Activated CD8-positive, alpha-beta memory T cell treated with anti-CD3 and anti-CD28 coated beads for 48 hours (primary cell): ENCODE results near the gene FOXL1.

ENCODE experiments used
- DNase-seq, 3 experiments: peaks; one replicate each; pipeline ENCODE4 v3.0.0-alpha.2; 2020; ENCODE audit warnings: low read depth in 2 of 3, low spot score in 2 of 3

FOXL1 gene

DNA sequence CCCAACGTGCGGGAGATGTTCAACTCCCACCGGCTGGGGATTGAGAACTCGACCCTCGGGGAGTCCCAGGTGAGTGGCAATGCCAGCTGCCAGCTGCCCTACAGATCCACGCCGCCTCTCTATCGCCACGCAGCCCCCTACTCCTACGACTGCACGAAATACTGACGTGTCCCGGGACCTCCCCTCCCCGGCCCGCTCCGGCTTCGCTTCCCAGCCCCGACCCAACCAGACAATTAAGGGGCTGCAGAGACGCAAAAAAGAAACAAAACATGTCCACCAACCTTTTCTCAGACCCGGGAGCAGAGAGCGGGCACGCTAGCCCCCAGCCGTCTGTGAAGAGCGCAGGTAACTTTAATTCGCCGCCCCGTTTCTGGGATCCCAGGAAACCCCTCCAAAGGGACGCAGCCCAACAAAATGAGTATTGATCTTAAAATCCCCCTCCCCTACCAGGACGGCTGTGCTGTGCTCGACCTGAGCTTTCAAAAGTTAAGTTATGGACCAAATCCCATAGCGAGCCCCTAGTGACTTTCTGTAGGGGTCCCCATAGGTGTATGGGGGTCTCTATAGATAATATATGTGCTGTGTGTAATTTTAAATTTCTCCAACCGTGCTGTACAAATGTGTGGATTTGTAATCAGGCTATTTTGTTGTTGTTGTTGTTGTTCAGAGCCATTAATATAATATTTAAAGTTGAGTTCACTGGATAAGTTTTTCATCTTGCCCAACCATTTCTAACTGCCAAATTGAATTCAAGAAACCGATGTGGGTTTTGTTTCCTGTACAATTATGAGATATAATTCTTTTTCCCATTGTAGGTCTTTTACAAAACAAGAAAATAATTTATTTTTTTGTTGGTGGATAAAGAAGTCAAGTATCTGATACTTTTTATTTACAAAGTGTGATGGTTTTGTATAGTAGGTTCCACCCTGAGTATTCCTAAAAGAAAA, 9.4 kb upstream of the FOXL1 start:
- DNase-seq: no peak

- no peak for DNase-seq
Measured at GRCh38 chr16:86569701-86570447, 8.5 kb upstream of the FOXL1 start.

- DNase-seq: no peak
Measured at GRCh38 chr16:86570558-86571529, 7.5 kb upstream of the FOXL1 start.

- no peak for DNase-seq
Measured at GRCh38 chr16:86571530-86571915, 6.8 kb upstream of the FOXL1 start.

DNA sequence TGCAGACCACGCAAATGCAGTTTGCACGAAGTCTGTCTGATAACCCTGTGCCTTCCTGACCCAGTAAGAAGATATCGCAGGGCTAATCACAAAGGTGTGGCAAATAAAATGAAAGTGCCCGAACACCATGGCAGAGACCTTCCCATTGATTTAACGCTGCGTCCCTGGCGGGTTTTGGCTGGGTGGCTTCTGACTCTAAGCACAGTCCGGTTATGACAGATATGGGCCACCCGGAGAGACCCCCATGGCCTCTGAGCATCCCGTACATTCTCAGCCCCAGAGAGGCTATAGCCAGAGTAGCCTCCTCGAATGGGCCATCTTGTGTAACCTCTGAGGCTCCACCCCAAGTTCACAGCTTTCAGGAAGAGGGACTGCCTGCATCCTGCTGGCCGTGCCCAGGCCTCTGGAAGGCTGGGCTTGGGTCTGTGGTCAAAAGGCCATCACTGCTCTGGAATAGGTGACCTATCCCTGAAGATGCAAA, 6.3 kb upstream of the FOXL1 start:
- DNase-seq: no peak

DNA sequence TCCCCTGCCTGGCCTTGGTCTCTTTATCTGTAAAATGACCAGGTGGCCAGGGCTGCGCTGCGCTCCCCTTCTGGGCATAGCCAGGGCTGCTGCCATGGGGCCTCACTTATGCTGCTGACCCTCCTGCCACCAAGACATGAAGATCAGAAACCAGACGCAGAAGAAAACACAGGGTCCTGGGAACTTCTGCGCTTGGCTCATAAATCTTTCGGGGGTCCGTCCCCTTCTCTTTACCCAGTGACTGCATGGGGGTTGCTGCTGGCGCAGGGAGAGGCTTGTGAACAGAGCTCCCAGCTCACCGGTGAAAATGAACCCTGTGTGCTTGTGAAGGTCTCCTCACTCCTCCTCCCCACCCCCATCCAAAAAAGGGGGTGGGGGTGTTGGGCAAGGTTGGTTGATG, 5.7 kb upstream of the FOXL1 start:
- DNase-seq: no peak

DNA sequence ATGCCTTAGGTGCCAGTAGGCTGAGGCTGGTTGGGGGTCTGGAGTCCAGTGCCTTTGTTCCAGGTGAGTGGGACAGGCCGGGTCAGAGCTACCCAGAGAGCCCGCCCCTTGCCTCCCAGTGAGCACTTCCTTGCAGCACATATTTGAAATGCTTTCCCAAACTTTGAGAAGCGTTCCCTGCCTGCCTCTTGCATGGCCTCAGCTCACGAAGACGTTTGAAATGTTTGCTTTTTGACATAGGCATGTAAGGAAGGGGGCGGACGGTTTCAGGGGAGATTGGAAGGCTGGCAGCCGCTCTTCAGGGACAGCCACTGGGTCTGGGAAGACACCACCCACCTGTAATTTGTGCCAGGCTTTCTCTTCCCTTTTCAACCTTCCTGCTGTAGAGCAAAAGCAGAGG, 5.1 kb upstream of the FOXL1 start:
- no peak for DNase-seq

- DNase-seq: no peak
Measured at GRCh38 chr16:86573646-86574508, 4.5 kb upstream of the FOXL1 start.

GRCh38 chr16:86574646-86575045, 3.7 kb upstream of the FOXL1 start:
- no peak for DNase-seq

DNA sequence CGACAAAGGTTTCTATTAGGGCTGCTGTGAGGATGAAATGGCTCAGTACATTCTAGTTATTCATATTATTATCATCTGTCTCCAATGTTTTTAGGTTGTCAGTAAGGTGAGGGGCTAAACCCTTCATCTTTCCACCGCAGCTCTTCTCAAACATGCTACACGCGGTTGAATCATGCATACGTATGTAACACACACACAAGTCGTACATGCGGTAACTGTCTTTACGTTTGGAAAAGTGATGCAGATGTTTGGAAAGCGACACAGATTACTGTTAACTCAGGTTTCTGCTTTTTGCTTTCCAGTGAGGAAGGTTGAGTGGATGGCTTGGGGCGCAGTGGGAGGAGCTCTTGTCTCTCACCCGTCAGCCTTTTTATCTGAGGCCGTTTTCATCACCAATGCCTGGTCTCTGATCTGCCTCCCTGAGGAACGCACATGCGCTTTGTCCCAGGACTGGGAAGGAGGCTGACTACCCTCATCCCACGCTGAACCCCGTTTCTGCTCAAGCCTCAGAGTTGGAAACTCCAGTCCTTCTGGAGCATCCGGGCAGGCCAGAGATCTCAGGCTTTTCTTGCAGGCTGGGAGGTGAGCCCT, 3.2 kb upstream of the FOXL1 start:
- no peak for DNase-seq

DNA sequence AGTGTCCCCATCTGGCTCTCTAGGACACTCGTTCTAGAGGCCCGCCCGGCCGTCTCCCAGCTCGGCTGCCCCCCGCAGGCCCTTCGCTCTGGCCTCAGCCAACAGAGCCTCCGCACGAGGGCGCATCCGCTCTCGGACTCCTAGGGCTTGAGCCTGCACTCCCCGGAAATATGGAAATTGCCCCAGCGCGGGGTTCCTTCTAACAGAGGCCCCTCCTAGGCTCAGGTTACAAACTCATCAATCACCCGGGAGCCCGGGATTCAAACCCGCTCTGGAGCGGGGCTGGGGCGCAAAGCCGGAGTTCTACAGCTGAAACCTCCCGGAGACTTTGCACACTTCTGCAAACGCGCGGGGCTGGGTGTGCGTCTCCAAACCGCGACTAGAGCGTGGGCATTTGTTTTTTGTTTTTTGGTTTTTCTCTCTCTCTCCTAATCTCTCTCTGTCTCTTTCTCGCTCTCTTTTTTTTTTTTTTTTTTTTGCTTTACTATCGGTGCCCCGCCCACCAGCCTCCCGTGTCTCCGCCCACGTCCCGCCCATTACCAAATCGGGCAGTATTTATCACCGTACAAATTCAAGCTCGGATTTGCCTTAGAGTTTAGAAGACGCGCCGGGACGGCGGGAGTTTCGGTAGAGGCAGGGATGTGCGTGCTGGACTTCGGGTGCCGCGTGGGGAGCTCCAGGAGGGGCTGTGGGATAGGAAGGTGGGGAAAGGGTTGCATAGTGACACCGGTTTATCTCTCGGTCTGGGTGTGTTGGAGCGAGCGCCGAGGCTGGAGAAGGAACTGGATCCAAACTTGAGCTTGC, 2.4 kb upstream of the FOXL1 start:
- no peak for DNase-seq

DNA sequence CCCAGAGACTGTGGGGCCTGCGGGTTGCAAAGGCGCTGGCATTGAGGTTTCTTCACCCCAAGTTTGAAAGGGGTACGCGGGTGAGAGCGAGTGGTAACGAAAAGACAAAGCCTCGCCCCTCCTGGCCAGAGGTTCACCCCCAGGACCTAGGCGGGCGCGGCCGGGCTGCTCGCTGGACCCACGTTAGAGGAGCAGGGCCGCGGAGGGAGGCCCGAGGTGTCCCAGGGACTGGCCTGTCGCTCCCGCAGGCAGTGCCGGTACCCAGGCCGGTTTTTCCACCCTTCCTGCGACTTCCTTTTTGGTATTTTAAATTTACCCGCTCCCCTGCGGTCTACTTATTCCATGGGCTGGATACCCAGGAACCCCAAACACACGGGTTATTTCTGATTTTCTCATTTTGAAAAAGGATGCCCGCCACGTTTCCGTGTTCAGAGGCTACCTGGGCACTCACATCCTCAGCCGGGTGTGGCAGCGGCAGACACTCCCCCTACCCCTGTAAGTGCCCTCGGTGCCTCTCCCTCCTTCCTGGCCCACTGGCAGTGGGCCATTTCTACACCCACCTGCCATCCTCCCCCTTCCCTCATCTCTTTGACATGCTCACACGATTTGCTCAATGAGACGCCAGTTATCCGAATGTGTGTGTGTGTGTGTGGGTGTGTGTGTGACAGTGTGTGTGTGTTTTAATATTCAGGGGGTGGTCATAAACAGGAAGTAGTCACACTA, 1.6 kb upstream of the FOXL1 start:
- DNase-seq: no peak

DNA sequence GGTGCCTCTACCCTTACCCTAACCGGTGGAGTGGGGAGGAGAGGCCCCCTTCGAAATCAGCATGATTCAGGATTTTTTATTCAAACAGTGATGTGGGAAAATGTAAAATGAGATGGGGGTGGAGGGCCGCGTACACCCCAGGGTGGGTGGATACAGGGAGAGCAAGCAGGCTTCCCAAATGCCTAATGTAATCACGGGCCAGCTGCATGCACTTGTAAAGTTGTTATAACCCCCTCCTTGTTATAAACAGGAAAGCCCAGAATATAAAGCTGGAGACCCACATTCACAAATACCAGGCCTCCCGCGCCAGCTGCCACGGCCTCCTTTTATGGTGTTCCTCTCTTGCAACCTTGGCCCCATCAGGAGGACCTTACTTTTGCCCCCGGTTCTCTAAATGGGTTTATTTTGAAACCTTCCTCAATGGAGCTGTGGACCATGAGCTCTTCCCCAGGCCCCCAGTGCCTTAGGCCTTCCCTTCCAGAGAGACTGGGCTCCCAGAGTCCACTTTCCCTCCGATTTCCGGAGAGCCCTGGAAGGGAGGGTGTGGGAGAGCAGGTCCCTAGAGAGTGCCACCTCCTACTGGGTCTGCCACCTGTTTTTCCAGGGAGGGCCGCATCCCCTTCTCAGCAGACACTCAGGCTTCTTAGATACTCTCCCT, 906 bp upstream of the FOXL1 start:
- no peak for DNase-seq

GRCh38 chr16:86578611-86579267, 390 bp downstream of the FOXL1 start:
- DNase-seq: no peak

GRCh38 chr16:86579268-86580062, 1.1 kb downstream of the FOXL1 start:
- DNase-seq: no peak

DNA sequence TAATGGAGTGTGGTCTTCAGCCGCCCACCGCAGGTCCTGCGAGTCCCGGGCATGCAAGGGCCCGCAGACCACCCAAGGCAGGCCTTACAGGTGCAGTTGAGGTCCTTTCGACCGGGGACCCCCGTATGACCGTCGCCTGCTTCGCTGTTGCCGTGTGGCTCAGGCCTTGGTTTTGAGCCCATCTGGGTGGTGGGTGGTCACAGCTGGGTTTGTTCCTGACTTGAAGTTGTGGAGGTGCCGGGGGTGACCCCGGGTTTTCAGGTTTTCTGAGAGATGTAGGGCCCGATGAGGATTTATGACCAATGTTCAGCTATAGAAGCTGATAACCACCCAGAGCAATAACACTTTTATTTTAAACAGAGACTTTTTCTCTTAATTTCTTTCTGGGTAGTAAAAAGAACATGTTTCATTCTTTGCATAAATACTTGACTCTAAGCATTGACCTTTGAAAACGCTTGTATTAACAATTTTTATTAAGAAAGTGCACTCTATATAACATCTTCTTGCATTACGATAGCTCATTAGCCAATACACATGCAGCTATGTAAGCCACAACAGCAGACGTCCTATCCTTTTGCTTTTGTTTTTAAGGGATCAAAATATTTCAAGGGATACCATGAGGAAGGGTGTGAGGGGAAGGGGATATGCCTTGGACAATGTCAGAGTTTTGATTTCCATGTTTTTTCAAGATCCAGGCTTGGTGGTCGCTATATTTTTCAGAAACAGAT, 1.9 kb downstream of the FOXL1 start:
- DNase-seq: no peak
